NCI-H2029 (cell line): ENCODE measurements around the gene GTSE1.

Source experiments
- DNase-seq: peaks from one replicate; lab custom pipeline; 2025; lab: John Stamatoyannopoulos, UW

GTSE1 gene

GRCh38 chr22:46366801-46367706 is 70.4 kb downstream of the GTSE1 start:
- DNase-seq: peak; percentile 30

- peak; percentile 72 for DNase-seq
Measured at GRCh38 chr22:46367707-46368191, 71.1 kb downstream of the GTSE1 start.

- no peak for DNase-seq
Measured at GRCh38 chr22:46368422-46368821, 71.8 kb downstream of the GTSE1 start.

- no peak for DNase-seq
Measured at GRCh38 chr22:46368871-46369715, 72.4 kb downstream of the GTSE1 start.

GRCh38 chr22:46369716-46370583 is 73.3 kb downstream of the GTSE1 start:
- no peak for DNase-seq

GRCh38 chr22:46370584-46371291 is 74.1 kb downstream of the GTSE1 start:
- DNase-seq: no peak

GRCh38 chr22:46371623-46372226 is 75.1 kb downstream of the GTSE1 start:
- no peak for DNase-seq

- DNase-seq: no peak
Measured at GRCh38 chr22:46372686-46373085, 76.0 kb downstream of the GTSE1 start.

GRCh38 chr22:46373159-46373558 is 76.5 kb downstream of the GTSE1 start:
- no peak for DNase-seq

- peak; percentile 20 for DNase-seq
Measured at GRCh38 chr22:46373921-46374662, 77.4 kb downstream of the GTSE1 start.

- DNase-seq: no peak
Measured at GRCh38 chr22:46374663-46375474, 78.2 kb downstream of the GTSE1 start.

- no peak for DNase-seq
Measured at GRCh38 chr22:46376111-46376510, 79.4 kb downstream of the GTSE1 start.

GRCh38 chr22:46376908-46377524 is 80.3 kb downstream of the GTSE1 start:
- DNase-seq: no peak

GRCh38 chr22:46377525-46378425 is 81.1 kb downstream of the GTSE1 start:
- no peak for DNase-seq

- no peak for DNase-seq
Measured at GRCh38 chr22:46378426-46379065, 81.9 kb downstream of the GTSE1 start.

GRCh38 chr22:46379066-46379930 is 82.6 kb downstream of the GTSE1 start:
- no peak for DNase-seq
